H7 (cell line): ENCODE data around the gene PRR5. TPM values are rescaled to one million over a fixed set of nuclear protein-coding genes. Genes with fewer than 3 reads are reported as not detected.

Experiments
- DNase-seq: peaks from one replicate; pipeline ENCODE4 v3.0.0; 2012
- H3K27me3 ChIP-seq: 2 replicates; pipeline ENCODE4 v1.6.0; 2011; ENCODE audit warnings: mild to moderate bottlenecking, low read length; ENCODE audit not compliant: control insufficient read depth, insufficient read depth
- H3K36me3 ChIP-seq: replicated peaks from 2 replicates; pipeline ENCODE4 v1.5.1; 2011; ENCODE audit warnings: low read length; ENCODE audit not compliant: control insufficient read depth, insufficient read depth
- H3K4me3 ChIP-seq: 2 replicates; pipeline ENCODE4 v1.5.1; 2011; ENCODE audit warnings: low read depth, mild to moderate bottlenecking, control low read depth, low read length, moderate library complexity; ENCODE audit not compliant: insufficient read depth
- total RNA-seq: library from RNA; depleted of rRNA; stranded (reverse); fragments of >200 nt; shearing (Covaris generic); gene quantifications from 2 replicates; pipeline ENCODE4 v1.2.3, GENCODE V29; 2014

Gene PRR5
- total RNA-seq, 1 experiment from 2014 or later: 8.4 TPM

GRCh38 chr22:44680058-44680457 is 21.9 kb upstream of the PRR5 start:
- H3K36me3 ChIP-seq: no peaks in the 10 kb centered on the region
- H3K4me3 ChIP-seq: no peak overlapping the region
- DNase-seq: no peak
- H3K27me3 ChIP-seq: no peaks in the 10 kb centered on the region

DNA sequence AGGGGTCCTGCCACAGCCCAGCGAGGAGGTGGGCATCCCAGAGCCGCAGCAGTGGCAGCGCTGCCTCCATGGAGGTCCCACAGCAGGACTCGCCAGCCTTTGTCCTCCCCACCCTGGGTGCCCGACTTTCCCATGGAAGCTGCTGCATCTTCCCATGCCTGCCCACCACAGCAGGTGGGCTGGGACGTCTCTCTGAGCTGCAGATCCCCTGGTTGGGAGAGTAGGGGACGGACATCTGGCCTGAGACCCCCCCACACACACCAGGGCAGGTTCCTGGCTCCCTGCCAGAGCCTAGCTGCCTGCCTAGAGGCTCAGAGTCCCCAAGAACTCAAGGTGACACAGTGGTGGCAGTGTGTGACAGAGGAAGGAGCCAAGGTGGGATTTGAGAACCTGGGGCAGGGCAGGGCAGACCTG is 21.5 kb upstream of the PRR5 start:
- H3K27me3 ChIP-seq: no peaks in the 10 kb centered on the region
- H3K36me3 ChIP-seq: no peaks in the 10 kb centered on the region
- H3K4me3 ChIP-seq: no peak overlapping the region
- DNase-seq: no peak

DNA sequence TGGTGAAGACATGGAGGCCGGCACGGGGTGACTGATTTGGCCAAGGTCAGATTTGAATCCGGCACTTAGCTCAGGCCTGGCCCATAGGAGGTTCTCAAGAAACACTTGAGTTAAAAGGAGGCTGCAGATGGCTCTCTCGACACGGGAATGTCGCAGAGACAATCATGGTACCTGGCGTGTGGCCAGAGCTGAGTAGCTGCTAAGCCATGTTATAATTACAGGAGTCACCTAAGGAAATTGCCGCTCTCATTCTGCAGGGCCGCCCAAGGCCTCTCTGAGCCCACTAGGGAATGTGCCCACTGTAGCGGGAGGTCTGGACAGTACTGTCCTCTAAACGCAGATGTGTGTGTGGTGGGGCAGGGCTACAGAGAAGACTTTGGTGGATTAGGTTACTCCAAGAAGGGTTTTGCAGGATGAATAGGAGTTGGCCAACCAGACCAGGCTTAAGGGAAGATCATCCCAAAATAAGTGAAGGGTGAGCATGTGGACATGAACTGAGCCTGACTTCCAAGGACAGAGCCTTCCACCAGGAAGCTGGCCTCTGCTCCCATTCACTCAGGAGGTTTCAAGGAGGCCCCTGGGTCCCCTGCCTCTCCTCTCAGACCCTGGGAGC is 19.3 kb upstream of the PRR5 start:
- no peak for DNase-seq
- Histone ChIP-seq H3K4me3 (no peak overlapping the region), H3K36me3 (no peaks in the 10 kb centered on the region), H3K27me3 (no peaks in the 10 kb centered on the region)

DNA sequence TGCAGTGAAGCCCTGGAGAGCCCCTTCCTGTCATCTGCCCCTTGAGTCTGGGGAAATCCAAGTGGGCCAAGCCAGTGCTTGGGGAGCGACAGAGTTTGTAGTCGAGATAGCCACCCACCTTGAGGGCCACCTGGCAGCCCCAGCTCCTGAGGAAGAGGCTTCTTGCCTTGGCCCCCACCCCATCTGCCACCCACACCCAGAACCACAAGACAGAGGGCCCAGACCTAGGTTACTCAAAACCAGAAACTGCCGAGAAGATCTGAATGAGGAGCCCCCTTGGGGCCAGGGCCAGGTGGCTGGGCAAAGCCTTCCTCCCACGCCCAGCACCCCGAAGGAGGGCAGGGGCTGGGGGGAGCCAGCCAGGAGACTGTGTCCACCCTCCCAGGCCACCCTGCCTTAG is 18.8 kb upstream of the PRR5 start:
- H3K27me3 ChIP-seq: no peaks in the 10 kb centered on the region

GRCh38 chr22:44683881-44684280 is 18.1 kb upstream of the PRR5 start:
- Histone ChIP-seq H3K27me3 (no peaks in the 10 kb centered on the region), H3K36me3 (no peaks in the 10 kb centered on the region), H3K4me3 (no peak overlapping the region)
- no peak for DNase-seq

More for the DNA sequence above, 18.8 kb upstream of the PRR5 start:
- no peak for DNase-seq
- Histone ChIP-seq H3K4me3 (no peak overlapping the region), H3K36me3 (no peaks in the 10 kb centered on the region)

GRCh38 chr22:44684506-44685383 is 17.3 kb upstream of the PRR5 start:
- DNase-seq: peak; percentile 97
- Histone ChIP-seq H3K4me3 (no peak overlapping the region), H3K27me3 (no peaks in the 10 kb centered on the region), H3K36me3 (no peaks in the 10 kb centered on the region)

DNA sequence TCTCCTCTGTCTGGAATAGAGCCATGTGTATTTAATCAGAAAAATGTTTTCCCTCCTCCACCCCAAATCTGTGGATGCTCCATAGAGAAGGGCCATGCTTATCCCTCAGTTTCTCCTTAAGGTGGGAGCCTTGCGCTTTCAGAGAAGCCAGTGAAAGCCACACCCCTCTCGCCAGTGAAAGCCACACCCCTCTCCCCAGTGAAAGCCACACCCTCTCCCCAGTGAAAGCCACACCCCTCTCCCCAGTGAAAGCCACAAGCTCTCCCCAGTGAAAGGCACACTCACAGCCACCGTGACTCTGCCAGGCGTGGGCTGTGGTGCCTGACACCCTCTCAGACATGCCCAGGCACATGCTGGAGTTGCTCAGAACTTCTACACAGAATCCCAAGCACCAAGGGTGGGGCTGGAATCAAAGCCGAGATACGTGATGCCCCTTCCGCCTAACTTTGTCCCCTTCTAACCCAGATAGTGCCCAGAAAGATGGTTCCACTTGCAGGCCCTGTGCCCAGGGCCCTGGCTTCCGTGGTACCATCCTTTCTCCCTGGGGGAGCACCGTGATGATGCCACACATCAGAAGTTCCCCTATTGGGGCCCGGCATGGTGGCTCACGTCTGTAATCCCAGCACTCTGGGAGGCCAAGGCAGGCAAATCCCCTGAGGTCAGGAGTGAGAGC is 16.5 kb upstream of the PRR5 start:
- Histone ChIP-seq H3K27me3 (no peaks in the 10 kb centered on the region), H3K4me3 (no peak overlapping the region), H3K36me3 (no peaks in the 10 kb centered on the region)
- DNase-seq: peak; percentile 86

- no peak overlapping the region for H3K4me3 ChIP-seq
- no peaks in the 10 kb centered on the region for H3K36me3 ChIP-seq
- no peak for DNase-seq
- H3K27me3 ChIP-seq: no peaks in the 10 kb centered on the region
These were observed 15.0 kb upstream of the PRR5 start for GRCh38 chr22:44686873-44687600.

- no peaks in the 10 kb centered on the region for H3K36me3 ChIP-seq
- H3K4me3 ChIP-seq: no peak overlapping the region
- DNase-seq: no peak
- H3K27me3 ChIP-seq: no peaks in the 10 kb centered on the region
These were observed 12.8 kb upstream of the PRR5 start for GRCh38 chr22:44689173-44689572.

DNA sequence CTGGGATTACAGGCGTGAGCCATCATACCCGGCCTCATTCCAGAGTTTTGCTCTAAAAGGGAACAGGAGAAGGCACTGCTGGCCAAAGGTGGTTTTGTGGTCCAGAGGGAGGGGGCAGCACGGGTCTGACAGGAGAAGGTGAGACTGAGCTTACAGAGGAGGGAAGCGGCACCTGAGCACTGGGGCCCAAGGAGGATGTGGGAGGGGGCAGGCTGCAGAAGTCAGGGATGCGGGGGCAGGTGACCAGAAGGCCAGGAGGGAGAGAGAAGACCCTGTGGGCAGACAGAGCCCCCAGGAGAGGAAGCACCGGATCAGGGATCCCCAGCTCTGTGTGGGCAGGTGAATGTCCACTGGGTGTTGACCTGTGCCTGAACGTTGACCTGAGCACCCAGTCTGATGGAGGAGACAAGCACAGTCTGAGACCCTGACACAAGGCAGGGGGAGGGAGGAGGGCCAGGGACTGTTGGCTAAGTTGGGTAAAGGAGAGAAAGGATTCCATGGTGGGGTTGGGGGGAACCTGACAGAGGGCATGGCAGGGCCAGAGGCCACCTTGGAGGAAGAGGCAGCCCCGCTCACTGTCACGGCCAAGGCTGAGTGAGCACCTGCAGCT is 12.0 kb upstream of the PRR5 start:
- H3K27me3 ChIP-seq: no peaks in the 10 kb centered on the region
- DNase-seq: no peak
- H3K36me3 ChIP-seq: no peaks in the 10 kb centered on the region
- H3K4me3 ChIP-seq: no peak overlapping the region

GRCh38 chr22:44691796-44692661 is 10.0 kb upstream of the PRR5 start:
- no peaks in the 10 kb centered on the region for H3K36me3 ChIP-seq
- peak; percentile 71 for DNase-seq
- H3K27me3 ChIP-seq: no peaks in the 10 kb centered on the region
- H3K4me3 ChIP-seq: no peak overlapping the region

DNA sequence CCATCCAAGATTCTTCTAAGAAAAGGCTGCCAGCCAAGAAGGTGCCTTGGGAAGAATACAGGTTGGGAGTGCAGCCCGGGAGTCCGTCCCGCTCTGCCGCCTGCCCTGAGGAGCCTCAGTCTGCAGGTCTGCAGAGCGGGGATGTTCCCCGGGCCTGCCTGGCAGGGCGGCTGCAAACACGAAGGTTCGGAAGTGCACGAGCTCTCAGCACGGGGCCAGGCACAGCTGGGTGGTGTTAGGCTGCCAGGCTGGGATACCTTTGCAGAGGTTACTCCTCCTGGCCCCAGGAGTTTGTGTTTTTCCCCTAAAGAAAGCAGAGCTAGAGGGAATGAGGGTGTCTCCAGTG is 9.4 kb upstream of the PRR5 start:
- Histone ChIP-seq H3K36me3 (no peaks in the 10 kb centered on the region), H3K27me3 (no peaks in the 10 kb centered on the region), H3K4me3 (no peak overlapping the region)
- no peak for DNase-seq

- no peaks in the 10 kb centered on the region for H3K36me3 ChIP-seq
- no peak overlapping the region for H3K4me3 ChIP-seq
- DNase-seq: no peak
- no peaks in the 10 kb centered on the region for H3K27me3 ChIP-seq
These were observed 8.9 kb upstream of the PRR5 start for GRCh38 chr22:44693145-44693544.
